ENCODE data around the gene ABCC2. TPM values are rescaled to one million over a fixed set of nuclear protein-coding genes. Genes with fewer than 3 reads are reported as not detected.

The ABCC2 gene
- total and polyA plus RNA-seq, 8 donors, result under 0.01 to 6.8 (median 0.58) TPM

- intact Hi-C loops (cut with DNase I; ENCODE audit: low total_unique reads), result no loop called here
These were observed 72.4 kb downstream of the ABCC2 start for GRCh38 chr10:99854860-99855259.

GRCh38 chr10:99855479-99856071 is 73.1 kb downstream of the ABCC2 start:
- intact Hi-C loops (cut with DNase I; ENCODE audit: low total_unique reads), result no loop called here
- no peak overlapping the region for H3K27ac ChIP-seq
- H3K9me3 ChIP-seq, result no peaks in the 10 kb centered on the region
- 78 to 90% (median 82%) methylated on average over 8 of the region's 8 CpGs for WGBS, 5 donors
- no peak overlapping the region for H3K4me3 ChIP-seq
- H3K4me1 ChIP-seq, result no peaks in the 10 kb centered on the region
- TF ChIP-seq POLR2AphosphoS5 (IDR thresholded peaks at IDR 0.05), result no peak
- TF ChIP-seq EP300 (IDR thresholded peaks at IDR 0.05), result no peak
- TF ChIP-seq POLR2A (IDR thresholded peaks at IDR 0.05), result no peak
- TF ChIP-seq CTCF (IDR thresholded peaks at IDR 0.05), result no peak
- no peaks in the 10 kb centered on the region for H3K27me3 ChIP-seq
- no peaks in the 10 kb centered on the region for H3K36me3 ChIP-seq
- no peak for DNase-seq

More at GRCh38 chr10:99854860-99855259, 72.4 kb downstream of the ABCC2 start:
- no peaks in the 10 kb centered on the region for H3K9me3 ChIP-seq
- WGBS, 5 donors, result 41 to 55% (median 47%) methylated on average over 6 of the region's 6 CpGs
- TF ChIP-seq POLR2A (IDR thresholded peaks at IDR 0.05) (no peak), CTCF (IDR thresholded peaks at IDR 0.05) (peak in 1 of 7 experiments; percentile 6), EP300 (IDR thresholded peaks at IDR 0.05) (no peak), POLR2AphosphoS5 (IDR thresholded peaks at IDR 0.05) (no peak)
- H3K36me3 ChIP-seq, result no peaks in the 10 kb centered on the region
- peaks cover 0 to 2% (median 0%) of the 10 kb centered on the region in 4 donors for H3K4me1 ChIP-seq
- peak in 1 of 2 donors; percentile 84 for DNase-seq
- no peak overlapping the region for H3K27ac ChIP-seq
- H3K27me3 ChIP-seq, result no peaks in the 10 kb centered on the region
- H3K4me3 ChIP-seq, result no peak overlapping the region

GRCh38 chr10:99858849-99859248 is 76.4 kb downstream of the ABCC2 start:
- 87 to 91% (median 89%) methylated on average over 8 of the region's 8 CpGs for WGBS, 5 donors
- Histone ChIP-seq H3K4me1 (no peaks in the 10 kb centered on the region), H3K27ac (no peak overlapping the region), H3K27me3 (no peaks in the 10 kb centered on the region), H3K9me3 (no peaks in the 10 kb centered on the region), H3K4me3 (no peak overlapping the region), H3K36me3 (no peaks in the 10 kb centered on the region)
- TF ChIP-seq EP300 (IDR thresholded peaks at IDR 0.05) (no peak), CTCF (IDR thresholded peaks at IDR 0.05) (no peak), POLR2AphosphoS5 (IDR thresholded peaks at IDR 0.05) (no peak), POLR2A (IDR thresholded peaks at IDR 0.05) (no peak)
- intact Hi-C loops (cut with DNase I; ENCODE audit: low total_unique reads), result no loop called here
- no peak for DNase-seq

- 24 to 45% (median 31%) methylated on average over 4 to 5 of the region's 5 CpGs for WGBS, 5 donors
- intact Hi-C loops (cut with DNase I; ENCODE audit: low total_unique reads), result no loop called here
- DNase-seq, result peak in 1 of 2 donors; percentile 54
These were observed 77.1 kb downstream of the ABCC2 start for GRCh38 chr10:99859585-99859984.

More at GRCh38 chr10:99859585-99859984, 77.1 kb downstream of the ABCC2 start:
- Histone ChIP-seq H3K4me1 (no peaks in the 10 kb centered on the region), H3K27ac (no peak overlapping the region), H3K9me3 (no peaks in the 10 kb centered on the region), H3K36me3 (no peaks in the 10 kb centered on the region), H3K4me3 (no peak overlapping the region), H3K27me3 (no peaks in the 10 kb centered on the region)
- TF ChIP-seq EP300 (IDR thresholded peaks at IDR 0.05) (no peak), CTCF (IDR thresholded peaks at IDR 0.05) (peak in 1 of 7 experiments; percentile 5)
